IMR-90 (cell line): ENCODE data around the gene EPN2. TPM values are rescaled to one million over a fixed set of nuclear protein-coding genes. Genes with fewer than 3 reads are reported as not detected.

Experiments
- ATAC-seq: fragments of 200-7000 bp; cut with Tn5 transposase; 2 replicates; pipeline ENCODE4 v1.9.1; 2020; ENCODE audit warnings: low read depth, mild to moderate bottlenecking, moderate library complexity
- BruUV-seq: library from RNA; stranded (reverse); fragments of 400-500 nt; replicated peaks from 2 replicates; lab custom pipeline; 2021; lab: Mats Ljungman, UMichigan
- CTCF ChIA-PET: fragments of 300-600 bp; formaldehyde crosslinking; extraction: SDS; loops from one replicate; lab custom pipeline; 2021; ENCODE audit warnings: antibody characterized with exemption; lab: Yijun Ruan, JAX
- POLR2A ChIA-PET: fragments of 300-600 bp; sonication (Branson Sonifier 250); formaldehyde crosslinking; loops from one replicate; lab custom pipeline; 2022; ENCODE audit warnings: antibody characterized with exemption; ENCODE audit not compliant: unreplicated experiment; lab: Charles Lee
- DNase-seq: peaks from one replicate; pipeline ENCODE4 v3.0.0; 2013
- H2AFZ ChIP-seq: replicated peaks from 2 replicates; pipeline ENCODE3; 2013; ENCODE audit warnings: low read length, mild to moderate bottlenecking; ENCODE audit not compliant: poor library complexity
- H2AK5ac ChIP-seq: 2 replicates; pipeline ENCODE4 v1.6.1; 2013; ENCODE audit warnings: low read depth, low read length, inconsistent platforms
- H2AK9ac ChIP-seq: replicated peaks from 2 replicates; pipeline ENCODE3; 2013; ENCODE audit warnings: mild to moderate bottlenecking, low read depth, low read length, moderate library complexity; ENCODE audit not compliant: poor library complexity
- H2BK120ac ChIP-seq: 2 replicates; pipeline ENCODE4 v1.6.1; 2013; ENCODE audit warnings: low read depth, low read length, inconsistent platforms
- H2BK15ac ChIP-seq: 3 replicates; pipeline ENCODE4 v1.6.1; 2013; ENCODE audit warnings: low read depth, low read length, inconsistent platforms
- H2BK20ac ChIP-seq: 2 replicates; pipeline ENCODE4 v1.6.1; 2013; ENCODE audit warnings: low read depth, mild to moderate bottlenecking, inconsistent platforms, low read length, moderate library complexity
- H2BK5ac ChIP-seq: 2 replicates; pipeline ENCODE4 v1.6.1; 2013; ENCODE audit warnings: mild to moderate bottlenecking, low read depth, low read length, inconsistent platforms; ENCODE audit not compliant: poor library complexity, severe bottlenecking
- H3K14ac ChIP-seq: replicated peaks from 2 replicates; pipeline ENCODE4 v1.6.1; 2013; ENCODE audit warnings: low read depth, low read length, inconsistent platforms
- H3K18ac ChIP-seq: 2 replicates; pipeline ENCODE4 v1.6.1; 2013; ENCODE audit warnings: low read depth, low read length, control low read depth
- H3K23ac ChIP-seq: 2 replicates; pipeline ENCODE4 v1.6.1; 2013; ENCODE audit warnings: low read depth, low read length, inconsistent platforms
- H3K27ac ChIP-seq: 2 replicates; pipeline ENCODE4 v1.5.1; 2013; ENCODE audit warnings: mild to moderate bottlenecking, control low read depth, low read length; ENCODE audit not compliant: insufficient read depth
- H3K27me3 ChIP-seq: 2 replicates; pipeline ENCODE4 v1.6.1; 2013; ENCODE audit warnings: low read length; ENCODE audit not compliant: control insufficient read depth, insufficient read depth
- H3K36me3 ChIP-seq: 2 replicates; pipeline ENCODE4 v1.6.1; 2013; ENCODE audit warnings: low read length, mixed read lengths; ENCODE audit not compliant: control insufficient read depth, insufficient read depth
- H3K4ac ChIP-seq: 2 replicates; pipeline ENCODE4 v1.6.1; 2013; ENCODE audit warnings: low read depth, low read length, inconsistent platforms
- H3K4me1 ChIP-seq: 2 replicates; pipeline ENCODE4 v1.6.1; 2013; ENCODE audit warnings: low read length, mixed read lengths; ENCODE audit not compliant: control insufficient read depth, insufficient read depth
- H3K4me2 ChIP-seq: 2 replicates; pipeline ENCODE4 v1.6.1; 2013; ENCODE audit warnings: low read depth, mild to moderate bottlenecking, control low read depth, low read length, moderate library complexity
- H3K4me3 ChIP-seq: 2 replicates; pipeline ENCODE4 v1.5.1; 2013; ENCODE audit warnings: low read depth, mild to moderate bottlenecking, control low read depth, low read length, moderate library complexity; ENCODE audit not compliant: insufficient read depth
- H3K56ac ChIP-seq: 2 replicates; pipeline ENCODE4 v1.6.1; 2013; ENCODE audit warnings: low read length, inconsistent platforms; ENCODE audit not compliant: insufficient read depth; ENCODE audit errors: extremely low read depth
- H3K79me1 ChIP-seq, 2 experiments: 2 replicates each; pipeline ENCODE4 v1.6.1; 2013; ENCODE audit warnings: low read length in 2 of 2, inconsistent platforms in 1 of 2, low read depth in 1 of 2
- H3K9ac ChIP-seq: 2 replicates; pipeline ENCODE4 v1.6.1; 2013; ENCODE audit warnings: low read depth, low read length, control low read depth
- H3K9me1 ChIP-seq: 2 replicates; pipeline ENCODE4 v1.6.1; 2013; ENCODE audit warnings: low read length, inconsistent platforms; ENCODE audit not compliant: insufficient read depth
- H3K9me3 ChIP-seq: 2 replicates; pipeline ENCODE4 v1.6.1; 2013; ENCODE audit warnings: low read length; ENCODE audit not compliant: control insufficient read depth, insufficient read depth
- H4K20me1 ChIP-seq: 2 replicates; pipeline ENCODE4 v1.6.1; 2013; ENCODE audit warnings: low read length, inconsistent platforms; ENCODE audit not compliant: insufficient read depth
- H4K5ac ChIP-seq: 2 replicates; pipeline ENCODE4 v1.6.1; 2013; ENCODE audit warnings: mild to moderate bottlenecking, low read depth, low read length, control low read depth
- H4K8ac ChIP-seq, 2 experiments: 2 replicates each; pipeline ENCODE4 v1.6.1; 2013; ENCODE audit warnings: low read depth in 2 of 2, low read length in 2 of 2, control low read depth in 1 of 2, inconsistent platforms in 1 of 2
- H4K91ac ChIP-seq: 2 replicates; pipeline ENCODE4 v1.6.1; 2013; ENCODE audit warnings: low read depth, low read length, inconsistent platforms; ENCODE audit not compliant: insufficient read depth
- BHLHE40 ChIP-seq: fragments of 150-350 bp; IDR thresholded peaks from 2 replicates; pipeline ENCODE4 v1.6.1; 2016; ENCODE audit warnings: mild to moderate bottlenecking, low read depth, low read length
- CEBPB ChIP-seq: IDR thresholded peaks from 2 replicates; pipeline ENCODE4 v1.6.1; 2012; ENCODE audit warnings: low read depth, low read length, improper control_type of control experiment
- CHD1 ChIP-seq: IDR thresholded peaks from 2 replicates; pipeline ENCODE4 v1.6.1; 2012; ENCODE audit warnings: low read depth, low read length, improper control_type of control experiment
- CTCF ChIP-seq: conservative IDR thresholded peaks from 2 replicates; pipeline ENCODE4 v1.5.1; 2012; ENCODE audit warnings: mild to moderate bottlenecking, low read depth, low read length, improper control_type of control experiment
- ELK1 ChIP-seq: fragments of 150-350 bp; IDR thresholded peaks from 2 replicates; pipeline ENCODE4 v1.6.1; 2016; ENCODE audit warnings: low read depth, mild to moderate bottlenecking, low read length, moderate library complexity, borderline replicate concordance
- FOS ChIP-seq: fragments of 150-350 bp; IDR thresholded peaks from 2 replicates; pipeline ENCODE4 v1.6.1; 2016; ENCODE audit warnings: low read depth, low read length
- MAFK ChIP-seq: IDR thresholded peaks from 2 replicates; pipeline ENCODE4 v1.6.1; 2012; ENCODE audit warnings: low read depth, low read length, improper control_type of control experiment
- MAZ ChIP-seq: IDR thresholded peaks from 2 replicates; pipeline ENCODE4 v1.6.1; 2012; ENCODE audit warnings: low read depth, mild to moderate bottlenecking, low read length, improper control_type of control experiment, moderate library complexity, borderline replicate concordance
- MXI1 ChIP-seq: IDR thresholded peaks from 2 replicates; pipeline ENCODE4 v1.6.1; 2012; ENCODE audit warnings: low read depth, mild to moderate bottlenecking, low read length, moderate library complexity, borderline replicate concordance
- NFE2L2 ChIP-seq: fragments of 150-350 bp; IDR thresholded peaks from 2 replicates; pipeline ENCODE4 v1.6.1; 2016; ENCODE audit warnings: low read depth, mild to moderate bottlenecking, low read length
- POLR2A ChIP-seq: IDR thresholded peaks from 2 replicates; pipeline ENCODE4 v1.6.1; 2012; ENCODE audit warnings: mild to moderate bottlenecking, low read depth, low read length
- RAD21 ChIP-seq: IDR thresholded peaks from 2 replicates; pipeline ENCODE4 v1.6.1; 2012; ENCODE audit warnings: low read length, improper control_type of control experiment
- RCOR1 ChIP-seq: IDR thresholded peaks from 2 replicates; pipeline ENCODE4 v1.6.1; 2012; ENCODE audit warnings: mild to moderate bottlenecking, low read length, improper control_type of control experiment; ENCODE audit not compliant: insufficient replicate concordance
- RFX5 ChIP-seq: IDR thresholded peaks from 2 replicates; pipeline ENCODE4 v1.8.0; 2012; ENCODE audit warnings: low read depth, mild to moderate bottlenecking, low read length, moderate library complexity
- SMC3 ChIP-seq: fragments of 150-350 bp; IDR thresholded peaks from 2 replicates; pipeline ENCODE4 v1.6.1; 2016; ENCODE audit warnings: low read depth, mild to moderate bottlenecking, antibody characterized with exemption, low read length, moderate library complexity
- USF2 ChIP-seq: fragments of 150-350 bp; IDR thresholded peaks from 2 replicates; pipeline ENCODE4 v1.6.1; 2017; ENCODE audit warnings: mild to moderate bottlenecking, antibody characterized with exemption, low read length, low read depth
- WGBS, 2 experiments: methylation state at CpG; one replicate each; pipeline versions ENCODE4 v1.1.5 to v1.1.7; 2013; ENCODE audit warnings: missing lambda C conversion rate in 2 of 2; ENCODE audit not compliant: insufficient read length in 1 of 2; ENCODE audit errors: extremely low coverage in 2 of 2; 5-methylcytosine and 5-hydroxymethylcytosine counted together
- dilution Hi-C: fragments of 300-500 bp; cut with HindIII; formaldehyde crosslinking; loops from one replicate; pipeline ENCODE4 v1.14.3; 2018; ENCODE audit warnings: low sequenced_read_pairs; ENCODE audit not compliant: unreplicated experiment
- in situ Hi-C: fragments of 300-500 bp; cut with MboI; formaldehyde crosslinking; loops from 3 replicates; pipeline ENCODE4 v1.14.3; 2019; ENCODE audit warnings: low sequenced_read_pairs, inconsistent platforms, mixed read lengths
- intact Hi-C: fragments of 100-400 bp; cut with micrococcal nuclease; formaldehyde crosslinking; loops from 2 replicates; pipeline ENCODE4 v1.10.0; 2022
- polyA plus RNA-seq, 3 experiments: library from polyadenylated mRNA; depleted of rRNA; stranded (reverse); fragments of >200 nt; gene quantifications; 2 replicates each; pipeline ENCODE4 v1.2.3, GENCODE V29; 2012; ENCODE audit warnings: low replicate concordance in 1 of 3
- total RNA-seq: library from RNA; depleted of rRNA; stranded (reverse); fragments of >200 nt; gene quantifications from 2 replicates; pipeline ENCODE4 v1.2.3, GENCODE V29; 2012

EPN2 gene
- total and polyA plus RNA-seq, 2 of the 4 experiments (the other 2 are of a cell fraction) = 14.9 to 25.3 TPM

- CTCF ChIA-PET = interaction anchor here (0.6 kb wide), 1 partner anchor 18 kb away, joined by 4 read pairs; no protein-coding TSS in a partner anchor
- Histone ChIP-seq H4K20me1 (peaks cover 85% of the 10 kb centered on the region), H4K5ac (no peak overlapping the region), H3K4me1 (peaks cover 14% of the 10 kb centered on the region), H3K56ac (no peak overlapping the region), H3K14ac (no peak overlapping the region), H2BK5ac (no peak overlapping the region), H3K9me3 (no peaks in the 10 kb centered on the region), H3K9ac (no peak overlapping the region), H3K27me3 (no peaks in the 10 kb centered on the region), H3K79me1 (peaks cover 34 to 96% of the 10 kb centered on the region in 2 experiments), H3K27ac (no peak overlapping the region), H2AK9ac (no peak overlapping the region), H2BK20ac (no peak overlapping the region), H3K9me1 (peaks cover 44% of the 10 kb centered on the region), H2AK5ac (no peak overlapping the region), H4K8ac (no peak overlapping the region), H3K18ac (no peak overlapping the region), H4K91ac (no peak overlapping the region), H2AFZ (no peak overlapping the region), H3K4me3 (no peak overlapping the region), H2BK15ac (no peak overlapping the region), H3K4me2 (no peak overlapping the region), H3K4ac (no peak overlapping the region), H2BK120ac (no peak overlapping the region), H3K23ac (0 out of 2 replicates have a peak overlapping the region, but pooled peaks have one; percentile 8), H3K36me3 (peaks cover 18% of the 10 kb centered on the region)
- TF ChIP-seq RFX5 = no peak
- TF ChIP-seq POLR2A = no peak
- no peak for TF ChIP-seq RCOR1
- TF ChIP-seq MAZ = no peak
- no peak for TF ChIP-seq ELK1
- no peak for TF ChIP-seq USF2
- TF ChIP-seq SMC3 = no peak
- no peak for TF ChIP-seq CHD1
- no peak for TF ChIP-seq NFE2L2
- no peak for TF ChIP-seq CTCF
- no peak for TF ChIP-seq RAD21
- no peak for TF ChIP-seq MXI1
- no peak for TF ChIP-seq BHLHE40
- no peak for TF ChIP-seq FOS
- no peak for TF ChIP-seq MAFK
- TF ChIP-seq CEBPB = no peak
- POLR2A ChIA-PET = no interaction called here
- dilution Hi-C loops (no loop called here), intact Hi-C loops (no loop called here), in situ Hi-C loops (no loop called here)
- ATAC-seq (no peak), DNase-seq (no peak)
- no TSS peak for BruUV-seq
- 86% methylated on average over 5 of the region's 21 CpGs; no CpG with 5 or more reads in 1 of the 2 experiments for WGBS, 2 experiments
Measured at GRCh38 chr17:19285213-19285900, 48.2 kb downstream of the EPN2 start.
